GM12892 (cell line): ENCODE results near the gene CXCR6.
A peak's percentile ranks its signal among the peaks of the same experiment; 100 is the strongest.

Experiments used
- DNase-seq: peaks from one replicate; pipeline ENCODE4 v3.0.0; 2011; ENCODE audit not compliant: insufficient read length
- FAIRE-seq: peaks from 2 replicates; lab custom pipeline; 2011; peaks lifted over from hg19 to GRCh38; lab: Jason Lieb, UNC
- POLR2A ChIP-seq: IDR thresholded peaks from 2 replicates; pipeline ENCODE4 v1.6.1; 2011; ENCODE audit warnings: low read depth, low read length, control low read depth
- POLR2AphosphoS5 ChIP-seq: IDR thresholded peaks from 2 replicates; pipeline ENCODE4 v1.6.1; 2011; ENCODE audit warnings: low read depth, low read length, control low read depth
- TAF1 ChIP-seq: IDR thresholded peaks from 2 replicates; pipeline ENCODE4 v1.6.1; 2011; ENCODE audit warnings: low read depth, mild to moderate bottlenecking, control low read depth, low read length, borderline replicate concordance

CXCR6 gene

GRCh38 chr3:45976191-45977091 is 33.2 kb downstream of the CXCR6 start:
- FAIRE-seq, result no peak
- no peak for TF ChIP-seq TAF1
- TF ChIP-seq POLR2AphosphoS5, result no peak
- TF ChIP-seq POLR2A, result no peak
- DNase-seq, result no peak

DNA sequence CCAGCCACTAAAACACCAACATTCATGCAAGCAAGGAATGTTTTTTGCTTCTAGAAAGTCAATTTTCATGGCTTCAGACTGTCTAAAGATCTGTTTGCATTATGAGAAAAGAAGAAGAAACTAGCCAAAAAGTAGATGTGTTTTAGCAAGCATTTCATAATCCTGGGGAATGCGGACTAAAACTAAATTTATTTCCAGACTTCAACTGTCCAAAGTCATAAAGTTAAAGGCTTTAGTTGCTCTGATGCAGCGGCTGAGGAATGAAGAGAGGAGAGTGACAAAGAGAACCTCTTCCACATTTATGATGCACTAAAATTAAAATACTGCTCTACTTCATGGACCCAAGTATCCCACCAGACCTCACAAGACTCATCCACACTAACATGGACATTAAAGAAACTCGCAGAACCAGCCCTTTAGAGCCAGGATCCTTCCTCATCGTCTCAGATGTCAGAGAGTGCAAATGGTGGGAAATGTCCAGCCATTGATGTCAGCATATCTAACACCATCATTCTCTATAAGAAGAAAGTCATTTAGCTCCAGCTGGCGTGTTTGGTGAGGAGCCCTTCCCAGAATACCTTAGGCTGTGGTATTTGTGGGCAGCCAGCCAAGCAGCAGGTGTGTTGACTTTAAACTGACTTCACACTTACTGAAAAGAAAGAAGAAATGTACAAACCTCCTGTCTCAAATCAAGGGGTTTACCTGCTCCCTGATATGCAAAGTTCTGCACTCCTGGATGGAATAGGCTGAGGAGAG is 34.9 kb downstream of the CXCR6 start:
- DNase-seq, result no peak
- FAIRE-seq, result no peak
- TF ChIP-seq POLR2AphosphoS5, result no peak
- TF ChIP-seq POLR2A, result no peak

- DNase-seq (no peak), FAIRE-seq (peak; percentile 90)
- TF ChIP-seq TAF1 (no peak), POLR2AphosphoS5 (no peak), POLR2A (no peak)
Measured at GRCh38 chr3:45979378-45979777, 36.1 kb downstream of the CXCR6 start.

GRCh38 chr3:45980229-45980813 is 37.1 kb downstream of the CXCR6 start:
- no peak for DNase-seq
- FAIRE-seq, result no peak
- TF ChIP-seq POLR2A (no peak), TAF1 (no peak), POLR2AphosphoS5 (no peak)

DNA sequence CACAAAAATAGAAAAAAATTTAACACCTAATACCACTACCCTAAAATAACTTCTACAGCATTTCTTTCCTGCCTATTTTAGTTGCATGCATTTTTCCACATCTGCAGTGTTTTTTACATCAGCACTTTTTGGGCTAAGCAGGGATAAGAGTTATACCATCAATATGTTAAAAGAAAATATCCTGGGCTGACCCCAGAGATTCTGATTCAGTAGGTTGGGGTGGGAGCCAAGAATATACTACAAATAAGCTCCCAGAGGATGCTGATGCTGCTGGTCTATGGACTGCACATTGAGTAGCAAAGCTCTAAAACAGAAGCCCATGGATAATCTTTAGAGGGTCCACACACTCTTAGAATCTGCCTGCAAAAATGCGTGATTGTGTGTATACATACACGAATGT is 37.6 kb downstream of the CXCR6 start:
- DNase-seq (no peak), FAIRE-seq (no peak)
- no peak for TF ChIP-seq POLR2A
- no peak for TF ChIP-seq TAF1
- no peak for TF ChIP-seq POLR2AphosphoS5

DNA sequence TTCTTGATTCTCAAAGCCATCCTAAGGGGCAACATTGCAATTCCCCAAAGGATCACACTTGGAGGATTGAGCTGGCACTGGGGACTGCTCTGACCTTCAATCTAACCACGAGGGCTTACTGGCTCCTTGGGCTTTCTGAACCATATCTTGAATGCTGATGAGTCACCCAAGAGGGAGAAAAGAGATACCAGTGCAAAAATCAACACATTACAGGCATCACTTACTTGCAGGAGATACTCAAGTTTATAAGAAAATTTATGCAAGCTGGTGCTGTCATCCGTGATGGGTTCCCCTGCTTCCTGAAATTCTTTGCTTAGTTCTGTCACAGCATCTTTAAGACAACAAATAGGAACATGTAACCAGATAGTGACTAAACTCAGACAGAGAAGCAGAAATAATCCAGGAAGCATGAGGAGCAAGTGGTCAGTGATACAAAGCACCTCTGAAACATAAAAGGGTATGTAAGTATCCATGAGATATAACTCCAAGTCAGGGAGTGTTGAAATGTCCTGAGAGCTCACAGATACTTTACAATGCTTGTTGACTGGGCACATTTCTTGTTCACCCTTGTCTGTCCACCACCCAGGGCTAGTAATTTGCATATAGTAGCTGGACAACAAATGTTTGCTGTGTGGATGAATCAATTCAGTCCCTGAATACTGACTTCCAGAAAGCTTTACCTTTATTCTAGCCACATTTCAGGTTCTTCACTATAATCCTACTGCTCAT is 38.2 kb downstream of the CXCR6 start:
- no peak for FAIRE-seq
- DNase-seq, result no peak
- TF ChIP-seq TAF1 (no peak), POLR2A (no peak), POLR2AphosphoS5 (no peak)

- no peak for DNase-seq
- no peak for FAIRE-seq
- no peak for TF ChIP-seq POLR2A
- no peak for TF ChIP-seq TAF1
- no peak for TF ChIP-seq POLR2AphosphoS5
Measured at GRCh38 chr3:45983770-45984169, 40.5 kb downstream of the CXCR6 start.

GRCh38 chr3:45984331-45985312 is 41.4 kb downstream of the CXCR6 start:
- FAIRE-seq (no peak), DNase-seq (no peak)
- no peak for TF ChIP-seq POLR2AphosphoS5
- TF ChIP-seq TAF1, result no peak
- TF ChIP-seq POLR2A, result no peak

DNA sequence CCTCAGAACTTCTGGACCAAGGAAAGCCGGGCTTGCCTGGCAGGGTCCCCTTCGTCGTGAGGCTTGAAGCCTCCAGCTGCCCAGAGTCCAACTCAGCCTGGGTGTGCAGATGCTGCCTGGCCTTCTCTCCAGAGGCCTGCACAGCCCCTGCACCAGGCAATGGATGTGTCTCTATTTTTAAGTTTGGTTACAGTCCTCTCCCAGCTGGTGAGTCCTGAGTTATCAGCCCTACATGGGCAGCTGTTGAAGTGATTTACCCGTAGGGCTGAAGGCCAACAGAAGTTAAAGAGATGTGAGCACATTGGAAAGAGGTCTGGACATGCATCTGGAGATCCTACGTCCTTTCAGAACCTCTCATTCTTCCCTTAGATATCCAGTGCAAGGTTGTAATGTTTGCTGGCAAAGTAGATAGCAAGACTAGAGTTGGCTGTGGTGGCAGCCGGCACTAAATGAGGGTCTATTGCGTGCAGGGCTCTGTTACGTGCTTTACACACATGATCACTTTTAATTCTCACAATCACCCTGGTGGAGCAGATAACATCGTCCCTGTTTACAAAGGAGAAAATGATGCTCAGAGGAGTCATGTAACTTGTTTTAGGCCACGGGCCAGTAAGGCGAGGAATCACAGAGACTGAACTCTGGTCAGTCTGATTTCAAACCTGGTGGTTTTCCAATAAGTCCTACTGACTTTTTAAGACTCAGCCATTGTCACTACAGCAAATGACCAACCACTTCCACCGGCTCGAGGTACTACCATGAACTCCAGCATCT is 42.5 kb downstream of the CXCR6 start:
- FAIRE-seq (no peak), DNase-seq (no peak)
- TF ChIP-seq TAF1, result no peak
- TF ChIP-seq POLR2A, result no peak
- TF ChIP-seq POLR2AphosphoS5, result no peak
